NCI-H187 treated with DMSO at 0.1 percent for 48 hours (cell line): Measurements from ENCODE around the gene SFMBT2.

Experiments used
- DNase-seq: peaks from one replicate; lab custom pipeline; 2025; lab: John Stamatoyannopoulos, UW

SFMBT2 gene

GRCh38 chr10:7135188-7135587 is 275.6 kb downstream of the SFMBT2 start:
- no peak for DNase-seq

- DNase-seq: no peak
Observed at GRCh38 chr10:7134448-7134847, 276.4 kb downstream of the SFMBT2 start.

GRCh38 chr10:7133958-7134357 is 276.9 kb downstream of the SFMBT2 start:
- DNase-seq: no peak

GRCh38 chr10:7133278-7133677 is 277.6 kb downstream of the SFMBT2 start:
- DNase-seq: no peak

- no peak for DNase-seq
Observed at GRCh38 chr10:7130191-7130911, 280.5 kb downstream of the SFMBT2 start.

DNA sequence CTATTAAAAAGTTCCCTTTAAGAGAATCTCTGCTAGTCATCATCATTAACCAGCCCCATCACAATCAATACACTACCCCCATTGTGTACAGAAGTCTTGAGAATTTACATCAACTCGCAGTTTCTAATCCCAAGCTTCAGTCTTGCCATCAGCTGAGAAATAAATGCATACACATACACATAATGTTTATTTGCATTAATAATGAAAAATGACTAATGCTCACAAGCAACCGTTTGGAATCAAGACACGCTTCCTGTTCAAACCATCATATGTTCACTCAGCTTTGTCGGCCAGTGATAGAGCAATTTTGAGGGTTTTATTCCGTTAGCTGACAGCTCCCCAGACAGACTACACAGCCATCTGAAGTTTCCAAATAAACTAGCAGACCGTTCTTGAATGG is 287.1 kb downstream of the SFMBT2 start:
- no peak for DNase-seq

GRCh38 chr10:7122561-7122960 is 288.3 kb downstream of the SFMBT2 start:
- no peak for DNase-seq

DNA sequence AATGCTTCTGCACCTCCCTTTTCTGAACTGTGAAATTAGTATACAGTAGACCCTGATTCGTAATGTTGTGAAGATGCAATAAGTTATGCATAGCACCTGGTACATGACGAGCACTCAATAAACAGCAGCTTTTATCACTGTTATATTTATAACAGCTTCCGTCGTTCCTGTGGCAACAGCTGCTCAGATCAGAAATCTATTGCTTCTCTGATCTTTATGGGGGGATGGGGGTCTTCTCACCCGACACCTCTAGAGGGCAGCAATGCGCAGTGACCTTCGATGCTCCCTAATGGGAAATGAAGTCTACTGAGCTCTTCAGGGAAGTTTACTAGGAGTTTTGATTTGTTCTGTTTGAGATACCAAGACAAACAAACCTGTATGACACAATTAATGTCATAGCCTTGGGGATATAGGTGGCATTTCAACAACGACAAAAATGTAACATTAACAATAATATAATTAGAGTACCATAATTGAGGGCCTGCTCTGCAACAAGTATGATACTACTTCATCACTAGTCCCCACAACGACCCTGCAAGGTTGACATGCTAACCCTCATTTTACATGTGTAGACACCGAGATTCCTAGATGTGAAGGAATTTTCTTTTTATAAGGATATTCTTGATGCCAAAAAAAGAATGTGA is 289.6 kb downstream of the SFMBT2 start:
- no peak for DNase-seq

DNA sequence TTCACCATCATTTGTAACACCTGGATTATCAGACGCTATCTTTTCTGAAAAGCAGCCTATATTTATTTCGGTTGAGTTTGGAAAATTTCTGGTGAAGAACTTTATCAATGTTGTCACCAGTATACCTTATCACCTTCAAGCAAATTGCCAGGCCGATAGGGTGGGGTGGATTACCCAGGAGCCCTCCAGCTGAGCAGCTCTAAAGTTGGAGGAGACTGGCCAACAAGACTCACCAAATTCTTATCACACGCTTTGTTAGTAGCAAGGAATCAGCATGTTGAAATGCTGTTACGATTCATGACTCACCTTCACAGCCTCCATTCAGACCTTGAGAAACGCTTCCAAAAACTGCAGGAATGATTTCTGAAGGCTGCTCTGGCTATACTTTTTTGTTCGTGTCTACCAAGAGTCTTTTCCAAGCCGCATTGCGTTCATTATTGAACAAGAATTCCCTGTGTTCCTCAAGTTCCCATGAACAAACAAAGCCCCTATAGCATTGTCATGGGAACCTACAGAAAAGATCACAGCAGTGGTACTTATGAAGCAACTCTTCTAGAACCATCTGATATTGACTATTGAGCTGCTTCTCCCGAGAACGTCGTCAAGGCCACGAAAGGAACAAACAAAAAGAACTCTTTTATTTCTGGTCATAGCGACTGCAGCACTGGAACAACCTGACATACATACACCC is 291.4 kb downstream of the SFMBT2 start:
- DNase-seq: no peak

GRCh38 chr10:7117806-7118674 is 292.8 kb downstream of the SFMBT2 start:
- no peak for DNase-seq

GRCh38 chr10:7117177-7117799 is 293.5 kb downstream of the SFMBT2 start:
- DNase-seq: no peak

DNA sequence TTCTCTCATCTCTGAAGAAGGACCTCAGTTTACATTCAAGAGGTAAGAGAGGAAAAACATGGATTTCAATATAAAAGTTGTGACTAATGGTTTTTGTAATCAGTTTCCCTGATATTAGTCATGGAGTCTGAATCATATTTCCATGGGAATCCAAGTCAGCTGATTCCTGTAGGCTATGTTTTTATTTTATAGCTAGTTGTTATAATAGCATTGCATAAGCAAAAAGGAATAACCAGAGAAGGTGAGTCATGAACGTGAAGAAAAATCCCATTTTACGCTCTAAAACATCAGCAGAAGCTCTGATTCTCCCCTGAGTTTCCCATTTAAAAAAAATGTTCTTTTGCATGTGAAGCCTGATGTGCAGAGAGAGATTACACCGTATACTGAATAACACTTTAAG is 299.3 kb downstream of the SFMBT2 start:
- no peak for DNase-seq

- DNase-seq: no peak
Observed at GRCh38 chr10:7111089-7111488, 299.7 kb downstream of the SFMBT2 start.
